Neural progenitor cell (in vitro differentiated cells): Measurements from ENCODE around the gene CASP9.

Experiments used
- EZH2 ChIP-seq: fragments of 200-600 bp; sonication (generic); IDR thresholded peaks from 2 replicates; pipeline ENCODE4 v1.6.1; 2017; ENCODE audit warnings: antibody characterized with exemption, mild to moderate bottlenecking, moderate library complexity
- TF ChIP-seq, protein P1 (sequence below): fragments of 200-600 bp; sonication (generic); IDR thresholded peaks from 2 replicates; pipeline ENCODE4 v1.5.1; 2017; ENCODE audit warnings: antibody characterized with exemption, mild to moderate bottlenecking

DNA sequence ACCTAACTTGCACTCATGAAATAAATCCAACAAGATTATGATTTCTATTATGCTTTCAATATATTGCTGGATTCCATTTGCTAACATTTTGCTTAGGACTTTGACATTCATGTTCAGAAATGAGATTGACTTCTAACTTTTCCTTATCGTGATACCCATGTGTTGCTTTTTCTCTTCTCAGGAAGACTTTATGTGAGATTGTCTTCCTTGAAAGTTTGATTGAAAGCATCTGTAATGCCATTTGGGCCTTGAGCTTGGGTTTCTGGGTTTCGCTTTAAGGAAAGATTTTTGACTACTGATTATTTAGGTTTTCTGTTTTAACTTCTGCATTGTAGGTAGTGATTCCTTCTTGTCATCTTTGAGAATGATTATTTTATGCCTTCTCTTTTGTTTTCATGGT, 33.0 kb upstream of the CASP9 start:
- TF ChIP-seq, protein P1, sequence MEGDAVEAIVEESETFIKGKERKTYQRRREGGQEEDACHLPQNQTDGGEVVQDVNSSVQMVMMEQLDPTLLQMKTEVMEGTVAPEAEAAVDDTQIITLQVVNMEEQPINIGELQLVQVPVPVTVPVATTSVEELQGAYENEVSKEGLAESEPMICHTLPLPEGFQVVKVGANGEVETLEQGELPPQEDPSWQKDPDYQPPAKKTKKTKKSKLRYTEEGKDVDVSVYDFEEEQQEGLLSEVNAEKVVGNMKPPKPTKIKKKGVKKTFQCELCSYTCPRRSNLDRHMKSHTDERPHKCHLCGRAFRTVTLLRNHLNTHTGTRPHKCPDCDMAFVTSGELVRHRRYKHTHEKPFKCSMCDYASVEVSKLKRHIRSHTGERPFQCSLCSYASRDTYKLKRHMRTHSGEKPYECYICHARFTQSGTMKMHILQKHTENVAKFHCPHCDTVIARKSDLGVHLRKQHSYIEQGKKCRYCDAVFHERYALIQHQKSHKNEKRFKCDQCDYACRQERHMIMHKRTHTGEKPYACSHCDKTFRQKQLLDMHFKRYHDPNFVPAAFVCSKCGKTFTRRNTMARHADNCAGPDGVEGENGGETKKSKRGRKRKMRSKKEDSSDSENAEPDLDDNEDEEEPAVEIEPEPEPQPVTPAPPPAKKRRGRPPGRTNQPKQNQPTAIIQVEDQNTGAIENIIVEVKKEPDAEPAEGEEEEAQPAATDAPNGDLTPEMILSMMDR, result no peak
- no peak for TF ChIP-seq EZH2
